ENCODE results near the gene RITA1. TPM values are rescaled to one million over a fixed set of nuclear protein-coding genes. Genes with fewer than 3 reads are reported as not detected.
A peak's percentile ranks its signal among the peaks of the same experiment; 100 is the strongest.

RITA1 gene
- total RNA-seq, 1 experiment from 2014 or later: 20.7 TPM

DNA sequence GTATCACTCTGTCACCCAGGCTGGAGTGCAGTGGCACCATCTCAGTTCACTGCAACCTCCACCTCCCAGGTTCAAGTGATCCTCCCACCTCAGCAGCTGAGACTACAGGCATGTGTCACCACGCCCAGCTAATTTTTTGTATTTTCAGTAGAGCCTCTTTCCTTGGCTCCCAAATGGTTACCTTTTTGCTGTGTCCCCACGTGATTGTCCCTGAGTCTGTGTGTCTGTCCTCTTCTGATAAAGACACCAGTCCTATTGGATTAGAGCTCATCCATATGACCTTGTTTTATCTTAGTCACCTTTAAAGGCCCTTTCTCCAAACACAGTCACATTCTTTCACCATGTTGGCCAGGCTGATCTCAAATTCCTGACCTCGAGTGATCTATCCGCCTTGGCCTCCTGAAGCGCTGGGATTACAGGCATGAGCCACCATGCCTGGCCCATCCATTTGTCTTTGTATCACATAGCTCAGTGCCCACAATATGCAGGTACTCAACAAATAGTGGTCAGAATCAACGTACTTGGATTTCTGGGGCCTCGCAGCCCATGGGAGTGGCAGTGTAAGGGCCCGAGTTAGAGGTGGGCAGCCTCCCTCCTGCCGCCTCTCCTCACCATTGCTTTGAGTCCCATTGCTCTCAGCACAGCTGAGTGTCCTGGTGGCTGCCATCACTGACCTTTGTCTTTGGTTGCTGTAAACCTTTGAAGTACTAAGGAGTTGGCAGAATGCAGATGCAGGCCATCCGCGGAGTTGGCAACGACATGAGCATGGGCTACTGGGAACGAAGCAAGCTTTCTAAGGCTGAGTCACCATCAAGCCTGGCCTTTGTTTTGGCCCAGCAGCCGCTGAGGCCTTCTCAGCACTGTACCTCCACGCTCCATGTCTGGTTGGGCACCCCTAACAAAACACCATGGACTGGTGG, 45.1 kb downstream of the RITA1 start:
- Histone ChIP-seq H4K20me1 (ENCODE audit: insufficient read depth) (no peaks in the 10 kb centered on the region), H3K4me2 (ENCODE audit: low read length) (peak overlapping the region; percentile 58), H3K9me3 (ENCODE audit: control insufficient read depth in 1 of 2, insufficient read depth in 1 of 2, low read depth in 1 of 2, low read length in 2 of 2) (no peaks in the 10 kb centered on the region), H3K9ac (ENCODE audit: low read length) (no peak overlapping the region), H2AFZ (ENCODE audit: low read depth, low read length, poor library complexity, severe bottlenecking) (no peak overlapping the region), H3K27ac (ENCODE audit: low read depth, low read length) (peak overlapping the region; percentile 50), H3K79me2 (ENCODE audit: insufficient read depth, low read length) (no peaks in the 10 kb centered on the region), H3K4me3 (replicated peaks in 1 of 2; ENCODE audit: low read depth in 1 of 2, low read length in 2 of 2) (peak overlapping the region in 1 of 2 experiments; percentile 1; a peak in 1 of 4 replicates), H3K36me3 (ENCODE audit: control insufficient read depth in 1 of 2, insufficient read depth in 2 of 2, low read length in 2 of 2) (peaks cover 2 to 23% of the 10 kb centered on the region in 2 experiments; a peak in 3 of 4 replicates), H3K4me1 (ENCODE audit: control insufficient read depth in 1 of 2, insufficient read depth in 2 of 2, low read length in 2 of 2) (peaks cover 38 to 53% of the 10 kb centered on the region in 2 experiments), H3K27me3 (ENCODE audit: insufficient read depth, low read length) (no peaks in the 10 kb centered on the region), H3K9me2 (ENCODE audit: insufficient read depth) (no peaks in the 10 kb centered on the region)
- no TSS peak for BruUV-seq (replicated peaks)
- DNase-seq (ENCODE audit: low read depth, low spot score): no peak
- CTCF ChIA-PET: no interaction called here
- ATAC-seq: 0 out of 2 replicates have a peak, but pooled peaks have one; percentile 10
- POLR2A ChIA-PET: interaction anchor here (0.6 to 1.2 kb wide), 2 partner anchors 8 to 1473 kb away, joined by 3 to 5 read pairs; no protein-coding TSS in a partner anchor
- RAD21 ChIA-PET (ENCODE audit: low non-redundant PET in 1 of 2, low total read pairs in 2 of 2, uncharacterized antibody in 2 of 2, unreplicated experiment in 2 of 2): no interaction called here
- TF ChIP-seq, protein P1, sequence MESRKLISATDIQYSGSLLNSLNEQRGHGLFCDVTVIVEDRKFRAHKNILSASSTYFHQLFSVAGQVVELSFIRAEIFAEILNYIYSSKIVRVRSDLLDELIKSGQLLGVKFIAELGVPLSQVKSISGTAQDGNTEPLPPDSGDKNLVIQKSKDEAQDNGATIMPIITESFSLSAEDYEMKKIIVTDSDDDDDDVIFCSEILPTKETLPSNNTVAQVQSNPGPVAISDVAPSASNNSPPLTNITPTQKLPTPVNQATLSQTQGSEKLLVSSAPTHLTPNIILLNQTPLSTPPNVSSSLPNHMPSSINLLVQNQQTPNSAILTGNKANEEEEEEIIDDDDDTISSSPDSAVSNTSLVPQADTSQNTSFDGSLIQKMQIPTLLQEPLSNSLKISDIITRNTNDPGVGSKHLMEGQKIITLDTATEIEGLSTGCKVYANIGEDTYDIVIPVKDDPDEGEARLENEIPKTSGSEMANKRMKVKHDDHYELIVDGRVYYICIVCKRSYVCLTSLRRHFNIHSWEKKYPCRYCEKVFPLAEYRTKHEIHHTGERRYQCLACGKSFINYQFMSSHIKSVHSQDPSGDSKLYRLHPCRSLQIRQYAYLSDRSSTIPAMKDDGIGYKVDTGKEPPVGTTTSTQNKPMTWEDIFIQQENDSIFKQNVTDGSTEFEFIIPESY (IDR thresholded peaks at IDR 0.05; ENCODE audit: extremely low read depth, insufficient replicate concordance, low read length): no peak
- no peak for TF ChIP-seq ZNF274 (IDR thresholded peaks at IDR 0.05; ENCODE audit: low read depth, low read length)
- TF ChIP-seq SIN3A (IDR thresholded peaks at IDR 0.05; ENCODE audit: low read depth): no peak
- TF ChIP-seq TCF7L2 (IDR thresholded peaks at IDR 0.05; ENCODE audit: borderline replicate concordance, extremely low read depth, insufficient read depth, insufficient read length): peak; percentile 42
- peak; percentile 45; the same call in 1 of the 2 replicates for TF ChIP-seq ZFX (IDR thresholded peaks at IDR 0.05)
- TF ChIP-seq SP1 (IDR thresholded peaks at IDR 0.05; ENCODE audit: low read depth): no peak
- no peak for TF ChIP-seq RAD21 (IDR thresholded peaks at IDR 0.05; ENCODE audit: low read depth)
- intact Hi-C loops (cut with micrococcal nuclease): no loop called here
